K562 (cell line): ENCODE data around the gene SSTR1. TPM values are rescaled to one million over a fixed set of nuclear protein-coding genes. Genes with fewer than 3 reads are reported as not detected.

ENCODE experiments used
- ATAC-seq: fragments of 200-7000 bp; cut with Tn5 transposase; 3 replicates; pipeline ENCODE4 v1.9.1; 2020; ENCODE audit warnings: moderate library complexity
- BruUV-seq: library from RNA; stranded (reverse); fragments of 400-500 nt; replicated peaks from 2 replicates; lab custom pipeline; 2021; lab: Mats Ljungman, UMichigan
- CTCF ChIA-PET: fragments of 300-600 bp; formaldehyde crosslinking; extraction: SDS; loops from one replicate; lab custom pipeline; 2021; ENCODE audit warnings: low intra/inter-chr PET ratio; lab: Yijun Ruan, JAX
- POLR2A ChIA-PET: fragments of 300-600, 350-650 bp; sonication (Branson Sonifier 250); formaldehyde crosslinking; extraction: SDS; loops from one replicate; lab custom pipeline; 2021; ENCODE audit warnings: antibody characterized with exemption, inconsistent platforms; lab: Yijun Ruan, JAX
- DNase-seq, 4 experiments: peaks; one replicate each; pipeline versions ENCODE4 v3.0.0 to v3.0.0-alpha.2; 2011 to 2018; ENCODE audit warnings: low spot score in 3 of 4, mixed read lengths in 3 of 4; ENCODE audit errors: extremely low read depth in 1 of 4
- FAIRE-seq: peaks from 2 replicates; lab custom pipeline; 2011; peaks lifted over from hg19 to GRCh38; lab: Jason Lieb, UNC
- H2AFZ ChIP-seq: 2 replicates; pipeline ENCODE4 v1.6.0; 2011; ENCODE audit warnings: low read depth, low read length, control low read depth, inconsistent platforms
- H3K27ac ChIP-seq: fragments of 200-600 bp; 3 replicates; pipeline ENCODE4 v1.8.0; 2011; ENCODE audit warnings: low read depth, mild to moderate bottlenecking, control low read depth, inconsistent platforms, low read length, moderate library complexity, mixed read lengths; ENCODE audit errors: extremely low read depth
- H3K27me3 ChIP-seq, 2 experiments: fragments of 300-600 bp in 1 of 2; 2 replicates in 1 of 2; 3 replicates in 1 of 2; pipeline versions ENCODE4 v1.6.0 to v1.8.0; 2011; ENCODE audit warnings: inconsistent platforms in 2 of 2, low read length in 2 of 2, mild to moderate bottlenecking in 1 of 2, mixed read lengths in 1 of 2, moderate library complexity in 1 of 2; ENCODE audit not compliant: control insufficient read depth in 2 of 2, insufficient read depth in 2 of 2
- H3K36me3 ChIP-seq: fragments of 300-600 bp; 3 replicates; pipeline ENCODE4 v1.8.0; 2011; ENCODE audit warnings: mild to moderate bottlenecking, low read length, inconsistent platforms; ENCODE audit not compliant: control insufficient read depth, insufficient read depth
- H3K4me1 ChIP-seq, 2 experiments: fragments of 200-600 bp in 1 of 2; replicated peaks in 1 of 2; 2 replicates in 1 of 2; 3 replicates in 1 of 2; pipeline versions ENCODE4 v1.5.1 to v1.8.0; 2011; ENCODE audit warnings: inconsistent platforms in 2 of 2, low read length in 2 of 2, mild to moderate bottlenecking in 1 of 2, mixed read lengths in 1 of 2, moderate library complexity in 1 of 2; ENCODE audit not compliant: control insufficient read depth in 2 of 2, insufficient read depth in 2 of 2
- H3K4me2 ChIP-seq: 2 replicates; pipeline ENCODE4 v1.6.1; 2011; ENCODE audit warnings: low read length, control low read depth, inconsistent platforms, mixed read lengths; ENCODE audit not compliant: insufficient read depth
- H3K4me3 ChIP-seq: fragments of 200-600 bp; sonication (generic), shearing (Covaris generic); 2 replicates; pipeline ENCODE4 v1.5.1; 2016; ENCODE audit warnings: control low read depth, inconsistent platforms
- H3K79me2 ChIP-seq: fragments of 200-600 bp; 3 replicates; pipeline ENCODE4 v1.8.0; 2011; ENCODE audit warnings: low read length, inconsistent platforms; ENCODE audit not compliant: control insufficient read depth, insufficient read depth
- H3K9ac ChIP-seq, 2 experiments: 2 replicates each; pipeline versions ENCODE4 v1.6.0 to v1.6.1; 2011; ENCODE audit warnings: low read depth in 2 of 2, low read length in 2 of 2, control low read depth in 1 of 2, inconsistent platforms in 1 of 2, mild to moderate bottlenecking in 1 of 2, mixed read lengths in 1 of 2; ENCODE audit not compliant: insufficient read depth in 1 of 2
- H3K9me1 ChIP-seq: one replicate; pipeline ENCODE4 v1.6.0; 2011; ENCODE audit warnings: inconsistent platforms, mild to moderate bottlenecking, low read length, moderate library complexity; ENCODE audit not compliant: control insufficient read depth, insufficient read depth
- H3K9me3 ChIP-seq: replicated peaks from 2 replicates; pipeline ENCODE4 v1.5.1; 2011; ENCODE audit warnings: low read depth, low read length, inconsistent platforms; ENCODE audit not compliant: control insufficient read depth, insufficient read depth
- H4K20me1 ChIP-seq: replicated peaks from 2 replicates; pipeline ENCODE4 v1.6.1; 2011; ENCODE audit warnings: low read length, inconsistent platforms, mixed read lengths; ENCODE audit not compliant: control insufficient read depth, insufficient read depth
- ETV1 ChIP-seq: fragments of 450-650 bp; conservative IDR thresholded peaks from 2 replicates; pipeline ENCODE4 v1.6.1; 2016; ENCODE audit warnings: missing genetic modification characterization, control low read depth, low read depth, missing compliant biosample characterization
- GABPB2 ChIP-seq: fragments of 250-450 bp; sonication (Bioruptor Pico); conservative IDR thresholded peaks from 2 replicates; pipeline ENCODE4 v1.5.1; 2021; ENCODE audit warnings: mild to moderate bottlenecking
- HDAC6 ChIP-seq: IDR thresholded peaks from 2 replicates; pipeline ENCODE4 v1.6.1; 2012; ENCODE audit warnings: low read depth, mild to moderate bottlenecking, control low read depth, inconsistent platforms, low read length, moderate library complexity
- HNRNPUL1 ChIP-seq: fragments of 200-400 bp; formaldehyde crosslinking; IDR thresholded peaks from 2 replicates; pipeline ENCODE4 v1.6.1; 2017; ENCODE audit warnings: low read length
- LARP7 ChIP-seq: fragments of 450-650 bp; IDR thresholded peaks from 2 replicates; pipeline ENCODE4 v1.6.1; 2016
- PHF20 ChIP-seq: fragments of 450-650 bp; IDR thresholded peaks from 2 replicates; pipeline ENCODE4 v1.6.1; 2018; ENCODE audit not compliant: partially characterized antibody
- SAFB2 ChIP-seq: fragments of 200-400 bp; formaldehyde crosslinking; IDR thresholded peaks from 2 replicates; pipeline ENCODE4 v1.6.1; 2018; ENCODE audit warnings: borderline replicate concordance, low read length, low read depth, moderate library complexity; ENCODE audit not compliant: severe bottlenecking
- SMARCB1 ChIP-seq: IDR thresholded peaks from 2 replicates; pipeline ENCODE4 v1.6.1; 2011; ENCODE audit warnings: improper control_type of control experiment, low read depth; ENCODE audit not compliant: insufficient read length
- TAL1 ChIP-seq: fragments of 450-650 bp; IDR thresholded peaks from 2 replicates; pipeline ENCODE4 v1.6.1; 2016; ENCODE audit warnings: mild to moderate bottlenecking
- TARDBP ChIP-seq: fragments of 450-650 bp; IDR thresholded peaks from 2 replicates; pipeline ENCODE4 v1.6.1; 2016
- ZBTB49 ChIP-seq: sonication (generic); formaldehyde crosslinking; IDR thresholded peaks from 2 replicates; pipeline ENCODE4 v1.8.0; 2022; ENCODE audit warnings: missing genetic modification reagents, mild to moderate bottlenecking, borderline replicate concordance
- ZFP36 ChIP-seq: fragments of 150-350 bp; IDR thresholded peaks from 2 replicates; pipeline ENCODE4 v1.6.1; 2018; ENCODE audit warnings: low read length, low read depth; ENCODE audit not compliant: partially characterized antibody
- ZNF133 ChIP-seq: fragments of 250-450 bp; sonication (Bioruptor Pico); IDR thresholded peaks from 2 replicates; pipeline ENCODE4 v1.4.0; 2020; ENCODE audit warnings: mild to moderate bottlenecking
- ZNF134 ChIP-seq: fragments of 250-450 bp; sonication (Bioruptor Pico); conservative IDR thresholded peaks from 2 replicates; pipeline ENCODE4 v1.4.0; 2020
- WGBS: fragments of 100-300 bp; shearing (Covaris generic); methylation state at CpG from one replicate; pipeline ENCODE4 v1.1.6; 2016; ENCODE audit warnings: low coverage, mixed read lengths; ENCODE audit not compliant: insufficient coverage; ENCODE audit errors: missing lambda C conversion rate; 5-methylcytosine and 5-hydroxymethylcytosine counted together
- in situ Hi-C: fragments of 300-500 bp; cut with MboI; formaldehyde crosslinking; loops from 4 replicates; pipeline ENCODE4 v1.15.0; 2018; ENCODE audit warnings: inconsistent platforms, mixed read lengths
- intact Hi-C: fragments of 100-400 bp; cut with micrococcal nuclease; formaldehyde crosslinking; loops from 2 replicates; pipeline ENCODE4 v1.14.2; 2022
- polyA plus RNA-seq, 8 experiments: library from polyadenylated mRNA; depleted of rRNA in 4 of 8; stranded (reverse) in 5 of 8; unstranded in 3 of 8; fragments of >200 nt; fragmentation: Nextera tagmentation in 2 of 8; fragmentation: Illumina TruSeq in 1 of 8; extraction: Ambion mirVana in 2 of 8; extraction: Trizol in 1 of 8; gene quantifications; 2 replicates each; pipeline versions ENCODE4 v1.2.1 to v1.2.3, GENCODE V29; 2011 to 2014; ENCODE audit warnings: inconsistent platforms in 1 of 8, missing spikeins in 1 of 8
- total RNA-seq, 7 experiments: library from RNA; depleted of rRNA in 6 of 7; stranded (reverse); fragments of >200 nt in 6 of 7; fragmentation: Illumina TruSeq in 2 of 7; extraction: Trizol in 2 of 7; gene quantifications; 2 replicates each; pipeline versions ENCODE4 v1.2.1 to v1.2.3, GENCODE V29; 2011 to 2021; ENCODE audit warnings: low replicate concordance in 1 of 7
- TF ChIP-seq, protein P1 (sequence below): fragments of 450-650 bp; formaldehyde crosslinking; IDR thresholded peaks from 2 replicates; pipeline ENCODE4 v1.4.0; 2022; ENCODE audit warnings: missing genetic modification characterization
- TF ChIP-seq, protein P2 (sequence below): IDR thresholded peaks from 2 replicates; pipeline ENCODE4 v1.6.1; 2016; ENCODE audit warnings: missing genetic modification characterization, missing compliant biosample characterization

SSTR1 gene
- total and polyA plus RNA-seq, 9 of the 15 experiments (the other 6 are each of a cell fraction or from before 2014, with no cell fraction given), result not detected

DNA sequence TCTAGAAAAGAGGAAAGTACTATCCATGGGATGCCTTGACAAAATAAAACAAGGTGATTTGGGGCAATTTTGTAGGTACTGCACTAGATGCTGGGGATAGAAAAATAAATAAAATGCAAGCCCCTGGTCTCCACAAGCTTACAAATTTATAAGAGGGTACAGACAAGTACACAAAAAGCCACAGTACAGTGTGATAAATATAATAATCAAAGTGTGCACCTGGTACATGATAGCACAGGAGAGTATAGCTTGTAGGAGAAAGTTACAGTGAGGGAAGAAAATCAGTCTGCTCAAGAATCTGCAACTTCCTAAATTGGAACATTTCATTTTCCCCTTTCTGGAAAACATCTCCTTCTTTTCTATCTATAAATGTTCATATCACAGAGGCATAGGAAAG, 3.0 kb upstream of the SSTR1 start (continued):
- no peak for TF ChIP-seq LARP7
- no peak for TF ChIP-seq TAL1
- TF ChIP-seq TARDBP, result no peak
- TF ChIP-seq, protein P1, sequence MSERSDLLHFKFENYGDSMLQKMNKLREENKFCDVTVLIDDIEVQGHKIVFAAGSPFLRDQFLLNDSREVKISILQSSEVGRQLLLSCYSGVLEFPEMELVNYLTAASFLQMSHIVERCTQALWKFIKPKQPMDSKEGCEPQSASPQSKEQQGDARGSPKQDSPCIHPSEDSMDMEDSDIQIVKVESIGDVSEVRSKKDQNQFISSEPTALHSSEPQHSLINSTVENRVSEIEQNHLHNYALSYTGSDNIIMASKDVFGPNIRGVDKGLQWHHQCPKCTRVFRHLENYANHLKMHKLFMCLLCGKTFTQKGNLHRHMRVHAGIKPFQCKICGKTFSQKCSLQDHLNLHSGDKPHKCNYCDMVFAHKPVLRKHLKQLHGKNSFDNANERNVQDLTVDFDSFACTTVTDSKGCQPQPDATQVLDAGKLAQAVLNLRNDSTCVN (CRISPR knock-in tag), result no peak
- TF ChIP-seq ZNF134 (CRISPR knock-in tag), result no peak
- no peak for TF ChIP-seq SMARCB1
- TF ChIP-seq, protein P2, sequence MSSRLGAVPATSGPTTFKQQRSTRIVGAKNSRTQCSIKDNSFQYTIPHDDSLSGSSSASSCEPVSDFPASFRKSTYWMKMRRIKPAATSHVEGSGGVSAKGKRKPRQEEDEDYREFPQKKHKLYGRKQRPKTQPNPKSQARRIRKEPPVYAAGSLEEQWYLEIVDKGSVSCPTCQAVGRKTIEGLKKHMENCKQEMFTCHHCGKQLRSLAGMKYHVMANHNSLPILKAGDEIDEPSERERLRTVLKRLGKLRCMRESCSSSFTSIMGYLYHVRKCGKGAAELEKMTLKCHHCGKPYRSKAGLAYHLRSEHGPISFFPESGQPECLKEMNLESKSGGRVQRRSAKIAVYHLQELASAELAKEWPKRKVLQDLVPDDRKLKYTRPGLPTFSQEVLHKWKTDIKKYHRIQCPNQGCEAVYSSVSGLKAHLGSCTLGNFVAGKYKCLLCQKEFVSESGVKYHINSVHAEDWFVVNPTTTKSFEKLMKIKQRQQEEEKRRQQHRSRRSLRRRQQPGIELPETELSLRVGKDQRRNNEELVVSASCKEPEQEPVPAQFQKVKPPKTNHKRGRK (tag), result no peak
- TF ChIP-seq HNRNPUL1, result no peak
- TF ChIP-seq ZFP36, result no peak
- TF ChIP-seq, all 486 proteins: peak for 0

DNA sequence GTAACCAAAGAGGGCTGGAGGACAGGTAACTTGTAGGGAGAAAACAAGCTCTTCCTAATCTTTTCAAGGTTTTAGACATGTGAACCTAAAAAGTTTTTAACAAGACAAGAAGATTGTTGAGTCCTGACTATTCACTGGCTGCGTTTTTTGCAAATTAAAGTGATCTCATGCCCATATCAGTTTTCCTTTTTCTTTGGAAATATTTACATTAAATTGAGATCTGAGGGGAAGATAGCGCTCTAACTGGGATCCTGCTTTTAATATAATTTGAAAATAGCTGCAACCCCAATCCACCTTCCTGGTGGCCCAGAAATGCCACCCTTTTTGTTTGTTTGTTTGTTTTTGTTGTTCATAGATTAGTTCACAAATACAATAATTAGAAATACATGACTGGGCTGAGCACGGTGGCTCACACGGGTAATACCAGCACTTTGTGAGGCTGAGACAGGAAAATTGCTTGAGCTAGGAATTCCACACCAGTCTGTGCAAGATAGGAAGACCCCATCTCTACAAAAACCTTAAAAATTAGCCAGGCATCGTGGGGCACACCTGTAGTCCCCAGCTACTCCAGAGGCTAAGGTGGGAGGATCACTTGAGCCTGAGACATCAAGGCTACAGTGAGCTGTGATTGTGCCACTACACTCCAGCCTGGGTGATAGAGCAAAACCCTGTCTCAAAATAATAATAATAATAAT, 2.4 kb upstream of the SSTR1 start:
- FAIRE-seq (no peak), ATAC-seq (no peak), DNase-seq (no peak)
- Histone ChIP-seq H4K20me1 (no peaks in the 10 kb centered on the region), H3K9me1 (no peaks in the 10 kb centered on the region), H3K79me2 (no peaks in the 10 kb centered on the region), H3K27ac (no peak overlapping the region), H3K9me3 (no peaks in the 10 kb centered on the region), H3K4me1 (no peaks in the 10 kb centered on the region), H3K36me3 (no peaks in the 10 kb centered on the region), H3K4me3 (no peak overlapping the region), H2AFZ (no peak overlapping the region), H3K9ac (no peak overlapping the region), H3K4me2 (no peak overlapping the region), H3K27me3 (no peaks in the 10 kb centered on the region)
- CTCF ChIA-PET, result no interaction called here
- WGBS, result 0% methylated on average over 3 of the region's 5 CpGs
- POLR2A ChIA-PET, result no interaction called here
- intact Hi-C loops (no loop called here), in situ Hi-C loops (no loop called here)
- BruUV-seq, result no TSS peak
- TF ChIP-seq ZNF133 (no peak), ETV1 (tag) (no peak), PHF20 (no peak), ZBTB49 (no peak), GABPB2 (CRISPR knock-in tag) (no peak), SAFB2 (no peak), HDAC6 (no peak), TARDBP (no peak)
